ENCODE data around the gene DEAF1. TPM values are rescaled to one million over a fixed set of nuclear protein-coding genes. Genes with fewer than 3 reads are reported as not detected.
A peak's percentile ranks its signal among the peaks of the same experiment; 100 is the strongest.

The DEAF1 gene
- total and polyA plus RNA-seq, 7 donors: 12.5 to 30.0 (median 18.1) TPM

- peaks cover 3 to 78% of the 10 kb centered on the region in 2 donors for H3K36me3 ChIP-seq (ENCODE audit: insufficient read depth in 1 of 2, low read depth in 1 of 2)
- no peaks in the 10 kb centered on the region for H3K4me1 ChIP-seq
- no peaks in the 10 kb centered on the region for H3K27me3 ChIP-seq (ENCODE audit: insufficient read depth in 3 of 3, low read length in 2 of 3)
- no peaks in the 10 kb centered on the region for H3K9me3 ChIP-seq
- no peak overlapping the region for H3K4me3 ChIP-seq
- WGBS, 3 donors: 88 to 91% (median 90%) methylated on average over 17 of the region's 17 CpGs
- ATAC-seq (no peak), DNase-seq (no peak)
- no peak for TF ChIP-seq CTCF (IDR thresholded peaks at IDR 0.05)
- H3K27ac ChIP-seq: no peak overlapping the region
- intact Hi-C loops (cut with DNase I): no loop called here
These were observed 20.6 kb downstream of the DEAF1 start for GRCh38 chr11:674406-674805.

GRCh38 chr11:673866-674265, 21.2 kb downstream of the DEAF1 start:
- H3K27ac ChIP-seq: no peak overlapping the region
- TF ChIP-seq CTCF (IDR thresholded peaks at IDR 0.05): no peak
- 91 to 92% (median 92%) methylated on average over 8 of the region's 8 CpGs for WGBS, 3 donors
- ATAC-seq (no peak), DNase-seq (no peak)
- H3K36me3 ChIP-seq (ENCODE audit: insufficient read depth in 1 of 2, low read depth in 1 of 2): peaks cover 3 to 72% of the 10 kb centered on the region in 2 donors
- intact Hi-C loops (cut with DNase I): no loop called here
- no peaks in the 10 kb centered on the region for H3K27me3 ChIP-seq (ENCODE audit: insufficient read depth in 3 of 3, low read length in 2 of 3)
- no peak overlapping the region for H3K4me3 ChIP-seq
- H3K9me3 ChIP-seq: no peaks in the 10 kb centered on the region
- H3K4me1 ChIP-seq: no peaks in the 10 kb centered on the region

- ATAC-seq (peak; percentile 70 to 85 (median 80)), DNase-seq (peak in 1 of 2 donors; percentile 44)
- Histone ChIP-seq H3K27me3 (ENCODE audit: insufficient read depth in 3 of 3, low read length in 2 of 3) (no peaks in the 10 kb centered on the region), H3K36me3 (ENCODE audit: insufficient read depth in 1 of 2, low read depth in 1 of 2) (peaks cover 0 to 26% of the 10 kb centered on the region in 2 donors), H3K27ac (peak overlapping the region; percentile 58), H3K9me3 (no peaks in the 10 kb centered on the region), H3K4me1 (peaks cover 4% of the 10 kb centered on the region), H3K4me3 (peak overlapping the region; percentile 25)
- TF ChIP-seq CTCF (IDR thresholded peaks at IDR 0.05): no peak
- WGBS, 3 donors: 30 to 58% (median 39%) methylated on average over 11 of the region's 11 CpGs
- intact Hi-C loops (cut with DNase I): no loop called here
These were observed 29.2 kb downstream of the DEAF1 start for GRCh38 chr11:665704-666281.

GRCh38 chr11:665062-665703, 29.8 kb downstream of the DEAF1 start:
- Histone ChIP-seq H3K27ac (peak overlapping the region; percentile 58), H3K36me3 (ENCODE audit: insufficient read depth in 1 of 2, low read depth in 1 of 2) (peaks cover 3 to 21% of the 10 kb centered on the region in 2 donors), H3K9me3 (no peaks in the 10 kb centered on the region), H3K4me3 (peak overlapping the region; percentile 25), H3K4me1 (peaks cover 4% of the 10 kb centered on the region), H3K27me3 (ENCODE audit: insufficient read depth in 3 of 3, low read length in 2 of 3) (no peaks in the 10 kb centered on the region)
- DNase-seq: no peak
- no peak for TF ChIP-seq CTCF (IDR thresholded peaks at IDR 0.05)
- 39 to 75% (median 45%) methylated on average over 14 to 15 of the region's 15 CpGs for WGBS, 3 donors
- intact Hi-C loops (cut with DNase I): no loop called here
- ATAC-seq: peak in 3 of 4 donors; percentile 33 to 67 (median 65)
